H9 (cell line): Measurements from ENCODE around the gene CTIF. TPM values are rescaled to one million over a fixed set of nuclear protein-coding genes. Genes with fewer than 3 reads are reported as not detected.

ENCODE experiments used
- DNase-seq: peaks from one replicate; pipeline ENCODE4 v3.0.0-alpha.2; 2017
- H2AFZ ChIP-seq: one replicate; pipeline ENCODE4 v1.6.1; 2013; ENCODE audit warnings: mild to moderate bottlenecking, low read length, control low read depth, moderate library complexity
- H2AK5ac ChIP-seq: 2 replicates; pipeline ENCODE4 v1.6.1; 2013; ENCODE audit warnings: low read length, control low read depth, mixed read lengths; ENCODE audit not compliant: insufficient read length
- H2BK120ac ChIP-seq: one replicate; pipeline ENCODE4 v1.6.1; 2013; ENCODE audit warnings: low read depth, mild to moderate bottlenecking, low read length, control low read depth, inconsistent platforms; ENCODE audit not compliant: poor library complexity, severe bottlenecking
- H2BK12ac ChIP-seq: 2 replicates; pipeline ENCODE4 v1.6.1; 2013; ENCODE audit warnings: low read length, control low read depth, mixed read lengths, low read depth; ENCODE audit not compliant: insufficient read length
- H2BK15ac ChIP-seq: 2 replicates; pipeline ENCODE4 v1.6.1; 2013; ENCODE audit warnings: low read depth, low read length, control low read depth
- H2BK20ac ChIP-seq: one replicate; pipeline ENCODE4 v1.6.1; 2013; ENCODE audit warnings: low read depth, mild to moderate bottlenecking, low read length, control low read depth, inconsistent platforms; ENCODE audit not compliant: poor library complexity, severe bottlenecking
- H2BK5ac ChIP-seq: 2 replicates; pipeline ENCODE4 v1.6.1; 2013; ENCODE audit warnings: low read length, control low read depth, mixed read lengths; ENCODE audit not compliant: insufficient read length
- H3K14ac ChIP-seq: 2 replicates; pipeline ENCODE4 v1.6.1; 2013; ENCODE audit warnings: low read length, control low read depth; ENCODE audit not compliant: insufficient read depth
- H3K18ac ChIP-seq: 2 replicates; pipeline ENCODE4 v1.6.1; 2013; ENCODE audit warnings: low read depth, mild to moderate bottlenecking, mixed read lengths, low read length, control low read depth; ENCODE audit not compliant: insufficient read length
- H3K23ac ChIP-seq: 2 replicates; pipeline ENCODE4 v1.6.1; 2013; ENCODE audit warnings: low read length, control low read depth, mixed read lengths, low read depth; ENCODE audit not compliant: insufficient read length
- H3K23me2 ChIP-seq: 2 replicates; pipeline ENCODE4 v1.6.1; 2013; ENCODE audit warnings: low read depth, mild to moderate bottlenecking, mixed read lengths, low read length, control low read depth; ENCODE audit not compliant: insufficient read length, poor library complexity, severe bottlenecking
- H3K27ac ChIP-seq: 2 replicates; pipeline ENCODE4 v1.5.1; 2013; ENCODE audit warnings: low read length, control low read depth, mixed read lengths, low read depth; ENCODE audit not compliant: insufficient read length
- H3K27me3 ChIP-seq: 2 replicates; pipeline ENCODE4 v1.6.1; 2013; ENCODE audit warnings: low read length, control low read depth, inconsistent platforms; ENCODE audit not compliant: insufficient read depth
- H3K4ac ChIP-seq: 2 replicates; pipeline ENCODE4 v1.6.1; 2013; ENCODE audit warnings: low read depth, mild to moderate bottlenecking, control low read depth, inconsistent platforms, low read length, moderate library complexity
- H3K4me1 ChIP-seq: 2 replicates; pipeline ENCODE4 v1.6.1; 2013; ENCODE audit warnings: low read length, control low read depth, inconsistent platforms; ENCODE audit not compliant: insufficient read depth
- H3K4me2 ChIP-seq: 2 replicates; pipeline ENCODE4 v1.6.1; 2013; ENCODE audit warnings: low read length, control low read depth, mixed read lengths; ENCODE audit not compliant: insufficient read length, insufficient read depth
- H3K56ac ChIP-seq: 2 replicates; pipeline ENCODE4 v1.6.1; 2013; ENCODE audit warnings: low read depth, mild to moderate bottlenecking, mixed read lengths, low read length, control low read depth; ENCODE audit not compliant: insufficient read length
- H3K79me1 ChIP-seq: 2 replicates; pipeline ENCODE4 v1.6.1; 2013; ENCODE audit warnings: low read depth, mild to moderate bottlenecking, moderate library complexity, low read length, control low read depth, inconsistent platforms; ENCODE audit not compliant: insufficient read depth, poor library complexity, severe bottlenecking
- H3K79me2 ChIP-seq: 2 replicates; pipeline ENCODE4 v1.6.1; 2013; ENCODE audit warnings: low read length, control low read depth, inconsistent platforms; ENCODE audit not compliant: insufficient read depth
- H3K9ac ChIP-seq: 2 replicates; pipeline ENCODE4 v1.6.1; 2013; ENCODE audit warnings: low read length, control low read depth, mixed read lengths; ENCODE audit not compliant: insufficient read length; ENCODE audit errors: extremely low read depth
- H3K9me3 ChIP-seq: one replicate; pipeline ENCODE4 v1.6.1; 2013; ENCODE audit warnings: low read depth, low read length, inconsistent platforms; ENCODE audit not compliant: control insufficient read depth
- H3T11ph ChIP-seq: one replicate; pipeline ENCODE4 v1.6.1; 2013; ENCODE audit warnings: mild to moderate bottlenecking, low read length, control low read depth, inconsistent platforms
- H4K20me1 ChIP-seq: one replicate; pipeline ENCODE4 v1.6.1; 2013; ENCODE audit not compliant: control insufficient read depth, insufficient read length, insufficient read depth
- H4K5ac ChIP-seq: 2 replicates; pipeline ENCODE4 v1.6.1; 2013; ENCODE audit warnings: low read depth, mild to moderate bottlenecking, mixed read lengths, low read length, control low read depth; ENCODE audit not compliant: insufficient read length
- H4K8ac ChIP-seq: replicated peaks from 2 replicates; pipeline ENCODE4 v1.6.1; 2013; ENCODE audit warnings: low read length, control low read depth, mixed read lengths, low read depth; ENCODE audit not compliant: insufficient read length
- H4K91ac ChIP-seq: 2 replicates; pipeline ENCODE4 v1.6.1; 2013; ENCODE audit warnings: low read depth, mild to moderate bottlenecking, moderate library complexity, mixed read lengths, low read length, control low read depth; ENCODE audit not compliant: insufficient read length
- H3K27ac Mint-ChIP-seq, 3 experiments: 2 replicates in 2 of 3; 3 replicates in 1 of 3; pipeline ENCODE4 v1.8.0; 2020 to 2021; ENCODE audit warnings: mixed read lengths in 3 of 3, mild to moderate bottlenecking in 1 of 3, moderate library complexity in 1 of 3
- H3K27me3 Mint-ChIP-seq: 2 replicates; pipeline ENCODE4 v1.8.0; 2021; ENCODE audit warnings: low read depth, mild to moderate bottlenecking, moderate library complexity, mixed read lengths
- H3K36me3 Mint-ChIP-seq, 3 experiments: 2 replicates in 2 of 3; 3 replicates in 1 of 3; pipeline ENCODE4 v1.8.0; 2020 to 2021; ENCODE audit warnings: low read depth in 3 of 3, mixed read lengths in 3 of 3; ENCODE audit not compliant: insufficient read depth in 1 of 3
- H3K4me1 Mint-ChIP-seq, 2 experiments: 2 replicates each; pipeline ENCODE4 v1.8.0; 2020; ENCODE audit warnings: mixed read lengths in 2 of 2
- H3K4me3 Mint-ChIP-seq, 2 experiments: 2 replicates in 1 of 2; 3 replicates in 1 of 2; pipeline ENCODE4 v1.8.0; 2020 to 2021; ENCODE audit warnings: mild to moderate bottlenecking in 2 of 2, mixed read lengths in 2 of 2, moderate library complexity in 1 of 2
- H3K9me3 Mint-ChIP-seq, 2 experiments: 2 replicates in 1 of 2; 3 replicates in 1 of 2; pipeline ENCODE4 v1.8.0; 2020; ENCODE audit warnings: mild to moderate bottlenecking in 2 of 2, mixed read lengths in 2 of 2, moderate library complexity in 1 of 2
- CTCF ChIP-seq: fragments of 200-600 bp; sonication (generic); conservative IDR thresholded peaks from 3 replicates; pipeline ENCODE4 v1.8.0; 2021; ENCODE audit warnings: antibody characterized with exemption, mild to moderate bottlenecking
- WGBS: extraction: QIAGEN DNeasy Blood & Tissue Kit; methylation state at CpG from one replicate; pipeline ENCODE4 v1.1.7; 2013; ENCODE audit warnings: missing lambda C conversion rate, low lambda C conversion rate, mixed read lengths; ENCODE audit not compliant: insufficient read length; ENCODE audit errors: extremely low coverage; 5-methylcytosine and 5-hydroxymethylcytosine counted together
- total RNA-seq: library from RNA; stranded (reverse); gene quantifications from 2 replicates; pipeline ENCODE4 v1.2.1, GENCODE V29; 2021

The CTIF gene
- total RNA-seq, 1 experiment from 2014 or later, result 15.8 TPM

DNA sequence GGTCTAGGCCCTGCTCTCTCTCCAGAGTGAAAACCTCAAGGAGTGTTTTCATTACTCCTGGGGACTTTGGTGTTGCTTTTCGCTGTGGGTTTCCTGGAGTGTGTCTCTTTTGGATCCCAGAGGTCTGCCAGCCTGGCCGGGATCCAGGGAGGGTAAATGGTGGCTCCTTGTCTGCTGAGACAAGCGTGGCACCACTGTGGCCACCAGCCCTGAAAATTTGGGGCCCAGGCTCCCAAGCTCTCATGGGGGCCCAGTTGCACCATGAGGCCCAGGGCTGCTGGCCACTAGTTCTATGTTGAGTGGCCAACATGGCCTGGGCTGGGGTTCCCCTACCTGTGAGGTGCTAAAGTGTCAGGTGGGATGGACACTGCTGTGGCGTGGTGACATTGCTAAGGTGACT, 144.8 kb downstream of the CTIF start:
- no peak overlapping the region for H2BK12ac ChIP-seq
- H3K23me2 ChIP-seq, result no peaks in the 10 kb centered on the region
- no peak overlapping the region for H3T11ph ChIP-seq
- no peak overlapping the region for H3K56ac ChIP-seq
- no peaks in the 10 kb centered on the region for H3K79me1 ChIP-seq
- H2BK120ac ChIP-seq, result no peak overlapping the region
- no peaks in the 10 kb centered on the region for H3K9me3 ChIP-seq
- no peaks in the 10 kb centered on the region for H3K4me1 ChIP-seq
- H3K4me3 Mint-ChIP-seq, result no peak overlapping the region
- no peak overlapping the region for H3K14ac ChIP-seq
- peaks cover 0 to 5% (median 0%) of the 10 kb centered on the region in 3 experiments; a peak in 2 of 7 replicates for H3K36me3 Mint-ChIP-seq
- H3K27ac Mint-ChIP-seq, result no peak overlapping the region
- H3K4ac ChIP-seq, result no peak overlapping the region
- H3K23ac ChIP-seq, result no peak overlapping the region
- no peak overlapping the region for H2AFZ ChIP-seq
- no peak overlapping the region for H3K18ac ChIP-seq
- H3K79me2 ChIP-seq, result no peaks in the 10 kb centered on the region
- H3K4me2 ChIP-seq, result no peak overlapping the region
- H4K20me1 ChIP-seq, result no peaks in the 10 kb centered on the region
- no peak overlapping the region for H2AK5ac ChIP-seq
- H4K8ac ChIP-seq, result no peak overlapping the region
- H3K4me1 Mint-ChIP-seq, result peaks cover 5% of the 10 kb centered on the region in 2 experiments; a peak in 1 of 4 replicates
- no peaks in the 10 kb centered on the region for H3K27me3 Mint-ChIP-seq
- H4K91ac ChIP-seq, result no peak overlapping the region
- no peaks in the 10 kb centered on the region for H3K9me3 Mint-ChIP-seq
- no peak overlapping the region for H2BK15ac ChIP-seq
- no peak overlapping the region for H2BK20ac ChIP-seq
- no peaks in the 10 kb centered on the region for H3K27me3 ChIP-seq
- H3K27ac ChIP-seq, result no peak overlapping the region
- H2BK5ac ChIP-seq, result no peak overlapping the region
- no peak for TF ChIP-seq CTCF
- no peak for DNase-seq
- no peak overlapping the region for H3K9ac ChIP-seq
- no CpG with 5 or more reads among the region's 4 CpGs for WGBS
- H4K5ac ChIP-seq, result no peak overlapping the region
